Osteocyte (in vitro differentiated cells): Measurements from ENCODE around the gene PIGU. TPM values are rescaled to one million over a fixed set of nuclear protein-coding genes. Genes with fewer than 3 reads are reported as not detected.

Experiments used
- DNase-seq: peaks from one replicate; pipeline ENCODE4 v3.0.0; 2021; ENCODE audit warnings: mixed read lengths; ENCODE audit not compliant: unreplicated experiment; ENCODE audit errors: extremely low spot score
- H3K27ac Mint-ChIP-seq: one replicate; pipeline ENCODE4 v1.8.0; 2021; ENCODE audit warnings: mild to moderate bottlenecking, mixed read lengths; ENCODE audit not compliant: unreplicated experiment
- H3K27me3 Mint-ChIP-seq: one replicate; pipeline ENCODE4 v1.8.0; 2021; ENCODE audit warnings: mixed read lengths; ENCODE audit not compliant: unreplicated experiment
- H3K36me3 Mint-ChIP-seq: one replicate; pipeline ENCODE4 v1.8.0; 2021; ENCODE audit warnings: mixed read lengths; ENCODE audit not compliant: unreplicated experiment
- H3K4me1 Mint-ChIP-seq: one replicate; pipeline ENCODE4 v1.8.0; 2021; ENCODE audit warnings: mixed read lengths; ENCODE audit not compliant: unreplicated experiment
- H3K4me3 Mint-ChIP-seq: one replicate; pipeline ENCODE4 v1.8.0; 2021; ENCODE audit warnings: mild to moderate bottlenecking, moderate library complexity, mixed read lengths; ENCODE audit not compliant: unreplicated experiment
- H3K9me3 Mint-ChIP-seq: one replicate; pipeline ENCODE4 v1.8.0; 2021; ENCODE audit warnings: mixed read lengths; ENCODE audit not compliant: unreplicated experiment
- total RNA-seq: library from RNA; stranded (reverse); gene quantifications from 2 replicates; pipeline ENCODE4 v1.2.1, GENCODE V29; 2021
- TF ChIP-seq, protein P1 (sequence below): fragments of 200-600 bp; sonication (generic); IDR thresholded peaks from 2 replicates; pipeline ENCODE4 v1.5.0; 2021; ENCODE audit warnings: antibody characterized with exemption, mild to moderate bottlenecking, moderate library complexity

The PIGU gene
- total RNA-seq, 1 donor from 2014 or later, result 15.5 TPM

DNA sequence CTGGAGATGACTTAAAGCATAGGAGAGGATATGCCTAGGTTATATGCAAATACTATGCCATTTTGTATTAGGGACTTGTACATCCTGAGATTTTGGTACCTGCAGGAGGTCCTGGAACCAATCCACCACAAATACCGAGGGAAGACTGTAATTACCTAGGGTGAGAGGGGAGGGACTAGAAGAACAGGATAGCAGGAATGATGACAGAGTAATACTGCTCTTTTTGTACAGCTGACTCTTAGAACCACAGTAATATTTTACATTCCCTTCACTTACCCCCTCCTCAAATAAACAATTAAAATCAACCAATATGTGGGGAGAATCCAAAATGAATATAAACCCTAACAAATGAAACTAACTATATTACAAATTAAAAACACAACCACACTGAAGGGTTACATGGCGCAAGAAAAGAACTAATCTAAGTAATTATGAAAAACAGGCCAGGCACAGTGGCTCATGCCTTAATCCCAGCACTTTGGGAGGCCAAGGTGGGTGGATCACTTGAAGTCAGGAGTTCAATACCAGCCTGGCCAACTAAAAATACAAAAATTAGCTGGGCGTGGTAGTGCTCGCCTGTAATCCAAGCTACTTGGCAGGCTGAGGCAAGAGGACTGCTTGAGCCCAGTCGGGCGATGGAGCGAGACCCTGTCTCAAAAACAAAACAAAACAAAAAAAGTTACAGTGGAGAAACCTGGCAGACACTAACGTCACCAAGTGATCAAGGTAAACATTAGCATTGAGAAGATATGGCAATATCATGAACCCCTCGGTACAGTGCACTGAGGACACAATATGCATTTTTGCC, 81.3 kb downstream of the PIGU start:
- Mint-ChIP-seq H3K4me3 (no peak overlapping the region), H3K4me1 (peaks cover 3% of the 10 kb centered on the region), H3K27ac (no peak overlapping the region), H3K36me3 (peaks cover 4% of the 10 kb centered on the region), H3K9me3 (no peaks in the 10 kb centered on the region), H3K27me3 (no peaks in the 10 kb centered on the region)
- TF ChIP-seq, protein P1, sequence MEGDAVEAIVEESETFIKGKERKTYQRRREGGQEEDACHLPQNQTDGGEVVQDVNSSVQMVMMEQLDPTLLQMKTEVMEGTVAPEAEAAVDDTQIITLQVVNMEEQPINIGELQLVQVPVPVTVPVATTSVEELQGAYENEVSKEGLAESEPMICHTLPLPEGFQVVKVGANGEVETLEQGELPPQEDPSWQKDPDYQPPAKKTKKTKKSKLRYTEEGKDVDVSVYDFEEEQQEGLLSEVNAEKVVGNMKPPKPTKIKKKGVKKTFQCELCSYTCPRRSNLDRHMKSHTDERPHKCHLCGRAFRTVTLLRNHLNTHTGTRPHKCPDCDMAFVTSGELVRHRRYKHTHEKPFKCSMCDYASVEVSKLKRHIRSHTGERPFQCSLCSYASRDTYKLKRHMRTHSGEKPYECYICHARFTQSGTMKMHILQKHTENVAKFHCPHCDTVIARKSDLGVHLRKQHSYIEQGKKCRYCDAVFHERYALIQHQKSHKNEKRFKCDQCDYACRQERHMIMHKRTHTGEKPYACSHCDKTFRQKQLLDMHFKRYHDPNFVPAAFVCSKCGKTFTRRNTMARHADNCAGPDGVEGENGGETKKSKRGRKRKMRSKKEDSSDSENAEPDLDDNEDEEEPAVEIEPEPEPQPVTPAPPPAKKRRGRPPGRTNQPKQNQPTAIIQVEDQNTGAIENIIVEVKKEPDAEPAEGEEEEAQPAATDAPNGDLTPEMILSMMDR, result no peak
- peak; percentile 15 for DNase-seq

DNA sequence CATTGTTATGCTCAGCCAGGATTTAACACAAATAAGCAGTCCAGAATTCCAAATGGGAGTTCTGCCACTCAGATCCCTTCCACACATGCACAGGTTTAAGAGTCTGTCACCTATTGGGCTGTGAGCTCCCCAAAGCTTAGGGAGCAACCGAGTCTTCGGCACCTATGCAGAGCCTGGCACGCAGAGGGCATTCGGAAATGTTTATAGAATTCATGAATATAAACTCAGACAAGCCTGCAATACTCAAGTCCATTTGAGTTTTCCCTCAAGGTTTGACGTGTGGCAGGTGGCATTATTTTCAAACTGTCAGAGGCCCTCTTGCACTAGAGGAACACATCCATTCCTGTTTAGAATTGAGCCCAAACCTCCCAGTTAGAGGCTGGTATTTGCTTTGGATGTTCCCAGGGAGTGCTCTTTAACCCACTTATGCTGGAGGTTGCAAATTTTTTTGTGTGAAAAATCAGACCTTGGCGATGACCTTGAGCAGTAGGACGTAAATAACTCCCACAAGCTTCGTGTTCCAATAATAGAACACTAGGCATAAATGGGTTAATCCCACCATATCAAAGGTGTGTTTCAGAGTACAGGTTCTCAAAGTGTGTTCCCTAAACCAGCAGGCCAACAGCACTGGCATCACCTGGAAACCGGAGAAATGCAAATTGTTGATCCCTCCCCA, 90.3 kb downstream of the PIGU start:
- DNase-seq, result peak; percentile 36
- Mint-ChIP-seq H3K4me1 (peaks cover 4% of the 10 kb centered on the region), H3K36me3 (no peaks in the 10 kb centered on the region), H3K27me3 (no peaks in the 10 kb centered on the region), H3K9me3 (no peaks in the 10 kb centered on the region), H3K4me3 (no peak overlapping the region), H3K27ac (no peak overlapping the region)
- TF ChIP-seq, protein P1, result no peak

DNA sequence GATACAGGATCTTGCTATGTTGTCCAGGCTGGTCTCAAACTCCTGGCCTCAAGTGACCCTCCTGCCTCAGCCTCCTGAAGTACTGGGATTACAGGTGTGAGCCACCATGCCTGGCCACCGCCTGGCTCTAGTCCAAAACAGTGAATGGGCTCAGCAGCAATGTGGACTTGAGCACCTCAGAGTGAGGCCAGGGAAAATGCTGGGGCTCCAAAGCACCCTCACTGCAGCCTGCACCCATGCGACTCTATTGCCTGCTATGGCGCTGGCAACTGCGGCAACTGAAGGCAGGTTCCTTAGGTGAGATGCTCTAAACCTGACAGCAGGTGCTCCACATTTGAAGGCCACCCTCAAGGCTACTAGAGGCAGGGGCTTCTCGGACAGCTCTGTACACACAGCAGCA, 91.9 kb downstream of the PIGU start:
- TF ChIP-seq, protein P1, result no peak
- peak; percentile 65 for DNase-seq
- Mint-ChIP-seq H3K27ac (no peak overlapping the region), H3K36me3 (no peaks in the 10 kb centered on the region), H3K4me1 (peaks cover 11% of the 10 kb centered on the region), H3K9me3 (no peaks in the 10 kb centered on the region), H3K27me3 (no peaks in the 10 kb centered on the region), H3K4me3 (no peak overlapping the region)

DNA sequence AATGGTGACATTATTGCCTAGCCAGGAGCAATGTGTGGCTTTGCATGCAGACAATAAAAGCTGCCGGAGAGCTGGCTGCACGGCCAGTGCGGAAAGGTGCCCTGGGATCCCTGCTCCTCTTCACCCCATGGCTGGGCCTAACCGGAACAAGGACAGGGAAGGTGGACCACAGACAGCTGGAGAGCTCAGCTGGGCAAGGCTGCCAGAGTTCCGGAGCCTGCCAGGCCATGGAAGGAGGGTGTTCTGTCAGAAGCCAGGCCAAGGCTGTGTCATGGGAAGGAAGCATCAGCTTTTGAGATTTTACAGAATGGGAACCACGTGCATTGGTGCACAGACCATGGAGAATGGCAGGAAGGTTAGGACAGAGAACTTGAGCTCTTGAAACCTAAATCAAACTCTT, 93.3 kb downstream of the PIGU start:
- DNase-seq, result peak; percentile 75
- no peaks in the 10 kb centered on the region for H3K36me3 Mint-ChIP-seq
- peaks cover 17% of the 10 kb centered on the region for H3K4me1 Mint-ChIP-seq
- TF ChIP-seq, protein P1, result no peak
- no peak overlapping the region for H3K4me3 Mint-ChIP-seq
- no peaks in the 10 kb centered on the region for H3K27me3 Mint-ChIP-seq
- no peak overlapping the region for H3K27ac Mint-ChIP-seq
- H3K9me3 Mint-ChIP-seq, result no peaks in the 10 kb centered on the region

DNA sequence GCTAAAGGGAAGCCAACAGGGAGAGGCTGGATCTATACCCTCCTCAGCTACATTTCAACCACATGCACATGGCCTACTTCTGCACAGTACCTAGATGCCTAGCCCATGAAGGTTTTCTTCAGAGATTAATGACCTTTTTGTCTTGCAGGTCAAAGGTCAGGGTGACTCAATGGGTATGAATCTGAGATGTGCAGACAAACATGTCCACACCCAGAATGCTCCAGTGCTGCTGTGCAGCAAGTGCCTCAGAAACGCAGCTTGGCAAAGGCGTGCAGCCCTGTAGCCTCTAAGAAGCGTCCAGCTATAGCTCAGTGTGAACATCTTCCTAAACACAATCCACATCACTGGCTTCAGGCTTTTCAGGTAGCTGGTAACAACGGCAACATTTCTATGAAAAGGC, 94.0 kb downstream of the PIGU start:
- no peak overlapping the region for H3K27ac Mint-ChIP-seq

More for the DNA sequence above, 94.0 kb downstream of the PIGU start:
- TF ChIP-seq, protein P1, result no peak
- Mint-ChIP-seq H3K27me3 (no peaks in the 10 kb centered on the region), H3K4me3 (no peak overlapping the region), H3K9me3 (no peaks in the 10 kb centered on the region), H3K4me1 (peaks cover 17% of the 10 kb centered on the region), H3K36me3 (no peaks in the 10 kb centered on the region)
- peak; percentile 54 for DNase-seq
